HG02759 (cell line): ENCODE data around the gene XPNPEP1.

ENCODE experiments used
- ATAC-seq: cut with Tn5 transposase; IDR thresholded peaks from one replicate; pipeline ENCODE4 v1.9.1; 2021; ENCODE audit warnings: mild to moderate bottlenecking, moderate library complexity; ENCODE audit not compliant: unreplicated experiment

The XPNPEP1 gene

GRCh38 chr10:109952526-109952925 lies 29.2 kb upstream of the XPNPEP1 start:
- no peak for ATAC-seq

- ATAC-seq = no peak
These were observed 24.0 kb upstream of the XPNPEP1 start for GRCh38 chr10:109947111-109947920.

GRCh38 chr10:109946680-109947079 lies 23.4 kb upstream of the XPNPEP1 start:
- no peak for ATAC-seq

- ATAC-seq = no peak
These were observed 22.3 kb upstream of the XPNPEP1 start for GRCh38 chr10:109945473-109946177.

- no peak for ATAC-seq
These were observed 21.3 kb upstream of the XPNPEP1 start for GRCh38 chr10:109944613-109945012.

GRCh38 chr10:109941236-109941862 lies 18.0 kb upstream of the XPNPEP1 start:
- no peak for ATAC-seq

- ATAC-seq = no peak
These were observed 17.2 kb upstream of the XPNPEP1 start for GRCh38 chr10:109940553-109940952.

- ATAC-seq = no peak
These were observed 16.8 kb upstream of the XPNPEP1 start for GRCh38 chr10:109940117-109940516.

- no peak for ATAC-seq
These were observed 16.1 kb upstream of the XPNPEP1 start for GRCh38 chr10:109939315-109939961.

GRCh38 chr10:109937460-109938065 lies 14.3 kb upstream of the XPNPEP1 start:
- ATAC-seq = no peak

- no peak for ATAC-seq
These were observed 11.9 kb upstream of the XPNPEP1 start for GRCh38 chr10:109934958-109935793.

GRCh38 chr10:109933984-109934565 lies 10.8 kb upstream of the XPNPEP1 start:
- ATAC-seq = no peak

GRCh38 chr10:109932968-109933367 lies 9.7 kb upstream of the XPNPEP1 start:
- ATAC-seq = no peak

GRCh38 chr10:109932391-109932790 lies 9.1 kb upstream of the XPNPEP1 start:
- no peak for ATAC-seq

- no peak for ATAC-seq
These were observed 7.9 kb upstream of the XPNPEP1 start for GRCh38 chr10:109931163-109931562.

GRCh38 chr10:109929501-109930219 lies 6.3 kb upstream of the XPNPEP1 start:
- no peak for ATAC-seq

GRCh38 chr10:109928475-109928891 lies 5.2 kb upstream of the XPNPEP1 start:
- ATAC-seq = no peak

GRCh38 chr10:109926825-109927224 lies 3.5 kb upstream of the XPNPEP1 start:
- ATAC-seq = no peak
